Heart left ventricle (tissue), 16 donors: ENCODE data around the gene SEC24C. TPM values are rescaled to one million over a fixed set of nuclear protein-coding genes. Genes with fewer than 3 reads are reported as not detected.
A peak's percentile ranks its signal among the peaks of the same experiment; 100 is the strongest.
"Not testable (repeated sequence)": the region's sequence is repeated elsewhere in the genome, so short reads cannot be mapped to it uniquely, and the experiment has no call there.

Source experiments
- ATAC-seq, 4 donors: fragments of 200-7000 bp; cut with Tn5 transposase; one replicate each; pipeline ENCODE4 v1.9.1; 2020 to 2022; ENCODE audit warnings: moderate library complexity in 4 of 4, mild to moderate bottlenecking in 3 of 4, moderate number of reproducible peaks in 1 of 4
- DNase-seq, 5 donors: peaks; one replicate each; pipeline ENCODE4 v3.0.0-alpha.2; 2020
- H3K27ac ChIP-seq, 12 donors: fragments of 200-600 bp; sonication (generic) in 4 of 12; one replicate each; pipeline versions ENCODE4 v1.5.0 to v1.8.0; 2016 to 2022; ENCODE audit warnings: mild to moderate bottlenecking in 2 of 12
- H3K27me3 ChIP-seq, 9 donors: fragments of 200-600 bp; sonication (generic) in 2 of 9; one replicate each; pipeline versions ENCODE4 v1.5.1 to v1.8.0; 2016 to 2022; ENCODE audit warnings: mild to moderate bottlenecking in 3 of 9
- H3K36me3 ChIP-seq, 9 donors: fragments of 200-600 bp; sonication (generic) in 2 of 9; one replicate each; pipeline versions ENCODE4 v1.5.0 to v1.8.0; 2018 to 2022; ENCODE audit warnings: mild to moderate bottlenecking in 2 of 9
- H3K4me1 ChIP-seq, 12 donors: fragments of 200-600 bp; sonication (generic) in 4 of 12; one replicate each; pipeline versions ENCODE4 v1.5.0 to v1.8.0; 2016 to 2022; ENCODE audit warnings: mild to moderate bottlenecking in 3 of 12
- H3K4me3 ChIP-seq, 12 donors: fragments of 200-600 bp; sonication (generic) in 4 of 12; one replicate each; pipeline versions ENCODE4 v1.5.0 to v1.8.0; 2017 to 2022; ENCODE audit warnings: mild to moderate bottlenecking in 9 of 12, moderate library complexity in 4 of 12
- H3K9me3 ChIP-seq, 12 donors: fragments of 200-600 bp; sonication (generic) in 4 of 12; one replicate each; pipeline versions ENCODE4 v1.5.0 to v1.8.0; 2016 to 2022; ENCODE audit warnings: mild to moderate bottlenecking in 1 of 12
- POLR2A ChIP-seq, 2 donors: fragments of 450-650 bp; IDR thresholded peaks; one replicate each; pipeline ENCODE4 v1.6.1; 2017; ENCODE audit warnings: antibody characterized with exemption in 2 of 2, mild to moderate bottlenecking in 2 of 2, moderate library complexity in 2 of 2
- WGBS, 4 donors: extraction: QIAGEN DNeasy Blood & Tissue Kit in 2 of 4; methylation state at CpG; one replicate each; pipeline versions ENCODE4 v1.1.5 to v1.1.7; 2013 to 2018; 5-methylcytosine and 5-hydroxymethylcytosine counted together
- intact Hi-C, 10 donors: fragments of 100-400 bp; cut with DNase I; formaldehyde crosslinking; loops; one replicate each; pipeline versions ENCODE4 v1.11.1 to v1.14.2; 2022
- polyA plus RNA-seq, 2 donors: library from polyadenylated mRNA; stranded (reverse); fragments of 200-250 nt; gene quantifications; one replicate each; pipeline ENCODE4 v1.2.3, GENCODE V29; 2013
- total RNA-seq, 9 donors: library from RNA; depleted of rRNA in 2 of 9; stranded (reverse); fragments of >200 nt in 2 of 9; fragmentation: NEBNext Ultra II Directional in 3 of 9; extraction: Animal tissue kit (Norgen Biotek cat#: 25700) in 3 of 9; gene quantifications; one replicate each; pipeline versions ENCODE4 v1.1.0 to v1.2.4, GENCODE V29; 2016 to 2023
- TF ChIP-seq, protein P1 (sequence below), 12 donors: fragments of 200-600 bp; sonication (generic) in 4 of 12; IDR thresholded peaks; one replicate each; pipeline versions ENCODE4 v1.5.0 to v1.8.0; 2018 to 2022; ENCODE audit warnings: antibody characterized with exemption in 12 of 12, mild to moderate bottlenecking in 5 of 12
- donor health status: ischemic (EF 13 %, LVEDD 7.1; RV severe dilation, severe dysfunction).
- donor health status: healthy with polysubstance abuse.
- donor health status: DM: no; HTN: yes; CAD: no.
- donor health status: DM: no; HTN: no; CAD: no.
- donor health status: ischemic (EF 25% LVEDD 6.9; RV normal size, moderate dysfunction).
- donor health status: ischemic (EF 25% LVEDD 5.7; RV mildly dilated, moderate dysfunction).
- donor health status: healthy.
- donor health status: DM: yes; HTN: yes; CAD: no.
- donor health status: ischemic (EF 35%, LVEDD 5.7; RV mildly dilated, moderate dysfunction).
- donor health status: nonischemic (EF 11% LVEDD 7.7; RV severe dilation, severe dysfunction).
- donor health status: DM: yes; HTN: yes; CAD: no.
- donor health status: PGD.
- donor health status: ischemic (EF 29% LVEDD 5.4; RV normal size, mild dysfunction).
- donor health status: nonischemic (EF 23%, LVEDD 6.1; RV moderate dilation, normal function).

Gene SEC24C
- total and polyA plus RNA-seq, 11 donors, result 26.4 to 65.5 (median 49.5) TPM

DNA sequence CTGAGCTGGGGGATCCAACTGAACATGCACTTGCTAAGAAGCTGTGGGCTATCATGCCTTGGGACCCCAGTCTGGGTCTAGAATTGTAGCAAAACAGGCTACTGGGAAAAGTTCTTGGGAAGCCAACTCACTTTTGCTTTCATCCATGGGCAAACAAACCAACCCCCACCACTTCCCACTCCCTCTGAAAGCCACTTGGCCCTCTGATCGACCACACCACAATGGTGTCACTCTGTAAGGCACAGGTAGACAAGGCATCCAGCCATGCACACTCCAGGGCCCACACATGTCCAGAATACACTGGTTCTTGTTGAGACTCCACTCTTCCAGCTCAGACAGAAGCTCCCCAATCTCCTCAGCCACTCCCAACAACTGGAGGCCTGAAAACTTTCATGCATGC, 36.0 kb upstream of the SEC24C start:
- H3K27me3 ChIP-seq, ATAC-seq: not testable (repeated sequence)
- WGBS, 4 donors, result 94 to 100% (median 98%) methylated on average over 1 of the region's 1 CpG

DNA sequence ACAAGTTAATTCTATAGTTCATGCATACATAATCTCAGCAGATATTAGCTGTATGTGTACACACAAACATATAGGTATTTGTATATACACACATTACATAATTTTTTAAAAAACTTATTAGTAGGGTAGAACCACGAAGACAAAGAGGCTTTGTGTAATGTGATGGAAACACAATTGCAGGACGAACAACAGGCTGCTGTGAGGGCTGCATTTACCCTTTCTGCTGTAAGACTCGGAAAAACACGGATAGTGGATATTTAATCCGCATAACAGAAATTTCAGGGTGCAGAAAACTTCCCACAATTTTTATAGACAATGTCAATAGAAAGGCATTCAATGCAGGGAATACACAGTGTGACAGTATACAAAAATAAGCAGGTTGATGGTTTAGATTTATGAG, 32.5 kb upstream of the SEC24C start:
- intact Hi-C loops, H3K9me3 ChIP-seq, H3K4me3 ChIP-seq, ATAC-seq, H3K27ac ChIP-seq, DNase-seq, H3K27me3 ChIP-seq: not testable (repeated sequence)
- 93 to 96% (median 95%) methylated on average over 5 of the region's 5 CpGs for WGBS, 4 donors
- Histone ChIP-seq H3K4me1 (peaks cover 0 to 17% (median 3%) of the 10 kb centered on the region in 12 donors), H3K36me3 (peaks cover 0 to 47% (median 34%) of the 10 kb centered on the region in 9 donors)

More for the DNA sequence above, 36.0 kb upstream of the SEC24C start:
- DNase-seq, H3K9me3 ChIP-seq, H3K27ac ChIP-seq, H3K4me3 ChIP-seq, H3K4me1 ChIP-seq, intact Hi-C loops: not testable (repeated sequence)
- H3K36me3 ChIP-seq, result peaks cover 0 to 44% (median 21%) of the 10 kb centered on the region in 9 donors

DNA sequence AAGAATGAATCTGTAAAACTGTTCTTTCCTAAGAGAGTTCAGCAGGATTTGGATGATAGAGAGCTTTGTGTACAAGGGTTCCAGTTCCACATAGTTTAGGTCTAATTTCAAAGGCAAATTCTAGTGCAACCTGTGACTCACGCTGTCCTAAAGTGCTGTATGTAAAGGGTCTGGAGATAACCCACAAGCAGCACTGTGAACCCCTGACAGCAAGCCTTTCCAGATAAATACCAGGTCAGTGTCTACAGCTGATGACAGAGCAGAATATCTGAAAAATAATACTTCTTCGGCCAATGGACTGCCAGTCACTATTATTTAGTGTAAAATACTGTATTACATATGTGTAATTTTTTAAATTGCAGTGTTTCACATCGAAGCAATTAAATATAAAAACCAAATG, 30.3 kb upstream of the SEC24C start:
- intact Hi-C loops, result not testable (repeated sequence)
- peaks cover 0 to 69% (median 55%) of the 10 kb centered on the region in 9 donors for H3K36me3 ChIP-seq

DNA sequence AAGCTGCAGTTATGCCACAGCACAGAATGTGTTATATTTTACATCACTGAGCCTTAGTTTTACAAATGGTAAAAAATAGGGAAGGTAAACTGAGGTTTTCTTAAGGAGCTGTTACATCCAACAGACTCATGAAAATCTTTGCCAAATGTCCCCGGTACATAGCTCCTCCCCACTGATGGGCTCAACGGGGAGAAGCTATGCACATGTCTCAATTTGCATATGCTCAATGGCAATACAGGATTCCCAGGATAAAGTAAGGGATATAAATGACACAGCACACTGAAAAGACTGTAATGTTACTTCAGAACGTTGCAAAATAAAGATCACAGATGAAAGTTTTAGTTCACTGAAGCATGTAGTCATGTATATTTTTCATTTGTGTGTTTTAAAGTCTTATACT, 29.7 kb upstream of the SEC24C start:
- H3K9me3 ChIP-seq, H3K27me3 ChIP-seq, DNase-seq, H3K27ac ChIP-seq, H3K4me3 ChIP-seq, intact Hi-C loops, ATAC-seq: not testable (repeated sequence)
- 35 to 47% (median 40%) methylated on average over 3 of the region's 3 CpGs for WGBS, 4 donors
- peaks cover 0 to 28% (median 3%) of the 10 kb centered on the region in 12 donors for H3K4me1 ChIP-seq
- H3K36me3 ChIP-seq, result peaks cover 0 to 74% (median 61%) of the 10 kb centered on the region in 9 donors

More for the DNA sequence above, 30.3 kb upstream of the SEC24C start:
- not testable (repeated sequence) for H3K27me3 ChIP-seq, H3K9me3 ChIP-seq, H3K4me3 ChIP-seq, H3K27ac ChIP-seq, DNase-seq
- 58 to 67% (median 63%) methylated on average over 2 to 3 of the region's 3 CpGs for WGBS, 4 donors
- ATAC-seq, result peak; percentile 48 to 72 (median 58)
- peaks cover 0 to 28% (median 3%) of the 10 kb centered on the region in 12 donors for H3K4me1 ChIP-seq

DNA sequence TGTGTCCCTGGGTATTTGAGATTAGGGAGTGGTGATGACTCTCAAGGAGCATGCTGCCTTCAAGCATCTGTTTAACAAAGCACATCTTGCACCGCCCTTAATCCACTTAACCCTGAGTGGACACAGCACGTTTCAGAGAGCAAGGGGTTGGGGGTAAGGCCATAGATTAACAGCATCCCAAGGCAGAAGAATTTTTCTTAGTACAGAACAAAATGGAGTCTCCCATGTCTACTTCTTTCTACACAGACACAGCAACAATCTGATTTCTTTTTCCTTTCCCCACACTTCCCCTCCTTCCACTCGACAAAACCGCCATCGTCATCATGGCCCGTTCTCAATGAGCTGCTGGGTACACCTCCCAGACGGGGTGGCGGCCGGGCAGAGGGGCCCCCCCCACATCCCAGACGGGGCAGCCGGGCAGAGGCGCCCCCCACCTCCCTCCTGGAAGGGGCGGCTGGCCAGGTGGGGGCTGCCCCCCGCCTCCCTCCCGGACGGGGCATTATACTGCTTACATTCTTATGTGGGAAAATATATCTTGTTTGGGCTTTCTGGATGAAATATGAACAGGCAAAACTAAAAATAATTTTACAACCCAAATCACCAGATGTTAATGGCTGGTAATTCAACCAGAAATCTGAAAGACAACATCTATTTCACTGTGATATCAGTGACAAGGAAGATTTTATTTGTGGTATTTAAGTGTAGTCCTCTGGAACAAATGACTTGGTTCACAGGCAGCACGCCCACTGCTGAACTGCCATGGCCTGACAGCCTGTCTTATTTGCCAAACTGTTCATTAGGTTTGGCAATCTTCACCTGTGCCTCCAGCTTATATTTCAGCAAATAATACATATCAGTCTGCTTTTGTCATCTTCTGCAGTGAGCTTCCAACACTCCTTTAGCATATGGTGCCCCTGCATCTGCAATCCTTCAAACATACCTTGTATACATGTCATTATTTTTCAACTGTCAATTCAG, 28.7 kb upstream of the SEC24C start:
- H3K4me3 ChIP-seq, H3K9me3 ChIP-seq, H3K27me3 ChIP-seq, DNase-seq: not testable (repeated sequence)
- 88 to 91% (median 91%) methylated on average over 17 of the region's 17 CpGs for WGBS, 4 donors
- peaks cover 0 to 28% (median 3%) of the 10 kb centered on the region in 12 donors for H3K4me1 ChIP-seq
- H3K27ac ChIP-seq, result peak overlapping the region in 11 of 12 donors; percentile 0 to 82 (median 50)
- intact Hi-C loops, result loop anchor here in 2 of 10 donors (2.0 to 5.0 kb wide), 2 partner anchors 63 kb away; no protein-coding TSS in a partner anchor
- H3K36me3 ChIP-seq, result peaks cover 0 to 77% (median 65%) of the 10 kb centered on the region in 9 donors
- ATAC-seq, result peak in 1 of 4 donors; percentile 50

DNA sequence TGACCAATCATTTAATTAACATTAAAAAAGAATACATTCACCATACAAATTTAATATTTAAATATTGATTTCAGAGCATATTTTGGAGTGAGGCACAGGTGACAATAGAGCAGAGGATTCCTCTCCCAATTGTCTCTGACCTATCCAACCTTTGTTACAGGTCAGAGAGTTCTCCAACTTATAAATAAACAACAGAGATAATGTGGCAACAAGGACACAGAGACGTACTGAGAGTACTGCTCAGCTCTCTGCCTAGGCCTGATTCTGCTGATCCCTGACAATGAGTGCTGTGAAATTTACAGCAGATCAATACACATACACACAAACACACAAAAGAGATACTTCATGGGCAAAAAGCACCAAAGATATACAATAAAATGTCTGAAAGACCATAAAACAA, 27.9 kb upstream of the SEC24C start:
- H3K27me3 ChIP-seq, result no peaks in the 10 kb centered on the region
- ATAC-seq (peak; percentile 57 to 88 (median 80)), DNase-seq (no peak)
- peaks cover 0 to 34% (median 3%) of the 10 kb centered on the region in 12 donors for H3K4me1 ChIP-seq
- 45 to 61% (median 56%) methylated on average over 1 of the region's 1 CpG for WGBS, 4 donors
- TF ChIP-seq, protein P1, sequence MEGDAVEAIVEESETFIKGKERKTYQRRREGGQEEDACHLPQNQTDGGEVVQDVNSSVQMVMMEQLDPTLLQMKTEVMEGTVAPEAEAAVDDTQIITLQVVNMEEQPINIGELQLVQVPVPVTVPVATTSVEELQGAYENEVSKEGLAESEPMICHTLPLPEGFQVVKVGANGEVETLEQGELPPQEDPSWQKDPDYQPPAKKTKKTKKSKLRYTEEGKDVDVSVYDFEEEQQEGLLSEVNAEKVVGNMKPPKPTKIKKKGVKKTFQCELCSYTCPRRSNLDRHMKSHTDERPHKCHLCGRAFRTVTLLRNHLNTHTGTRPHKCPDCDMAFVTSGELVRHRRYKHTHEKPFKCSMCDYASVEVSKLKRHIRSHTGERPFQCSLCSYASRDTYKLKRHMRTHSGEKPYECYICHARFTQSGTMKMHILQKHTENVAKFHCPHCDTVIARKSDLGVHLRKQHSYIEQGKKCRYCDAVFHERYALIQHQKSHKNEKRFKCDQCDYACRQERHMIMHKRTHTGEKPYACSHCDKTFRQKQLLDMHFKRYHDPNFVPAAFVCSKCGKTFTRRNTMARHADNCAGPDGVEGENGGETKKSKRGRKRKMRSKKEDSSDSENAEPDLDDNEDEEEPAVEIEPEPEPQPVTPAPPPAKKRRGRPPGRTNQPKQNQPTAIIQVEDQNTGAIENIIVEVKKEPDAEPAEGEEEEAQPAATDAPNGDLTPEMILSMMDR (IDR thresholded peaks at IDR 0.05), result no peak
- no peak for TF ChIP-seq POLR2A (IDR thresholded peaks at IDR 0.05)
- no peak overlapping the region for H3K4me3 ChIP-seq
- no peaks in the 10 kb centered on the region for H3K9me3 ChIP-seq
- peaks cover 0 to 80% (median 67%) of the 10 kb centered on the region in 9 donors for H3K36me3 ChIP-seq
- intact Hi-C loops, result loop anchor here in 2 of 10 donors (2.0 to 5.0 kb wide), 2 partner anchors 63 to 64 kb away; no protein-coding TSS in a partner anchor
- H3K27ac ChIP-seq, result peak overlapping the region in 11 of 12 donors; percentile 0 to 82 (median 50)
